Loucy (cell line): Measurements from ENCODE around the gene DSCAM.

ENCODE experiments used
- H2AFZ ChIP-seq: fragments of 200-600 bp; sonication (generic); 2 replicates; pipeline ENCODE4 v1.6.0; 2016; ENCODE audit warnings: antibody characterized with exemption, mild to moderate bottlenecking, low read length, moderate library complexity
- H3F3A ChIP-seq: fragments of 200-600 bp; 2 replicates; pipeline ENCODE4 v1.6.0; 2016; ENCODE audit warnings: antibody characterized with exemption, low read depth, mild to moderate bottlenecking
- H3K27me3 ChIP-seq: fragments of 200-600 bp; sonication (generic); 2 replicates; pipeline ENCODE4 v1.6.1; 2014; ENCODE audit warnings: low read length, mild to moderate bottlenecking; ENCODE audit not compliant: insufficient read depth, poor library complexity, severe bottlenecking
- H3K36me3 ChIP-seq: fragments of 200-600 bp; sonication (generic); 2 replicates; pipeline ENCODE4 v1.6.1; 2016; ENCODE audit warnings: low read length; ENCODE audit not compliant: insufficient read depth
- H3K4me1 ChIP-seq: fragments of 200-600 bp; sonication (generic); 2 replicates; pipeline ENCODE4 v1.5.1; 2014; ENCODE audit warnings: low read length, mild to moderate bottlenecking; ENCODE audit not compliant: insufficient read depth, poor library complexity, severe bottlenecking
- H3K4me2 ChIP-seq: fragments of 200-600 bp; sonication (generic); 2 replicates; pipeline ENCODE4 v1.6.0; 2014; ENCODE audit warnings: antibody characterized with exemption, low read length, low read depth, mild to moderate bottlenecking; ENCODE audit not compliant: poor library complexity, severe bottlenecking
- H3K4me3 ChIP-seq: fragments of 200-600 bp; sonication (generic); 2 replicates; pipeline ENCODE4 v1.5.1; 2014; ENCODE audit warnings: low read length, mild to moderate bottlenecking, mixed read lengths; ENCODE audit not compliant: poor library complexity, severe bottlenecking
- H3K79me2 ChIP-seq: fragments of 200-600 bp; sonication (generic); 2 replicates; pipeline ENCODE4 v1.6.1; 2014; ENCODE audit warnings: low read length; ENCODE audit not compliant: insufficient read depth
- H3K9ac ChIP-seq: fragments of 200-600 bp; sonication (generic); 2 replicates; pipeline ENCODE4 v1.6.0; 2014; ENCODE audit warnings: mild to moderate bottlenecking, low read depth, low read length, moderate library complexity; ENCODE audit not compliant: poor library complexity, severe bottlenecking
- H3K9me2 ChIP-seq: fragments of 200-600 bp; sonication (generic); replicated peaks from 2 replicates; pipeline ENCODE4 v1.6.1; 2016; ENCODE audit warnings: low read depth, low read length, mixed read lengths
- H3K9me3 ChIP-seq: fragments of 200-600 bp; sonication (generic); 2 replicates; pipeline ENCODE4 v1.6.1; 2014; ENCODE audit warnings: mild to moderate bottlenecking, antibody characterized with exemption, low read length, low read depth; ENCODE audit not compliant: insufficient read depth
- H4K20me1 ChIP-seq: fragments of 200-600 bp; sonication (generic); 2 replicates; pipeline ENCODE4 v1.6.0; 2014; ENCODE audit warnings: antibody characterized with exemption, low read length, mild to moderate bottlenecking; ENCODE audit not compliant: insufficient read depth, poor library complexity, severe bottlenecking
- CTCF ChIP-seq: fragments of 200-600 bp; sonication (generic); conservative IDR thresholded peaks from 2 replicates; pipeline ENCODE4 v1.5.1; 2014; ENCODE audit warnings: mild to moderate bottlenecking, antibody characterized with exemption, low read length
- EZH2phosphoT487 ChIP-seq: fragments of 200-600 bp; IDR thresholded peaks from 2 replicates; pipeline ENCODE4 v1.6.1; 2018; ENCODE audit warnings: antibody characterized with exemption, mild to moderate bottlenecking, moderate library complexity, borderline replicate concordance

DSCAM gene

GRCh38 chr21:40422896-40423635, 423.9 kb downstream of the DSCAM start:
- no peaks in the 10 kb centered on the region for H3K27me3 ChIP-seq
- no peaks in the 10 kb centered on the region for H4K20me1 ChIP-seq
- H3K79me2 ChIP-seq: no peaks in the 10 kb centered on the region
- no peak overlapping the region for H2AFZ ChIP-seq
- H3F3A ChIP-seq: no peaks in the 10 kb centered on the region
- H3K9ac ChIP-seq: no peak overlapping the region
- no peak overlapping the region for H3K4me2 ChIP-seq
- no peaks in the 10 kb centered on the region for H3K36me3 ChIP-seq
- no peak overlapping the region for H3K4me3 ChIP-seq
- H3K9me3 ChIP-seq: 0 out of 2 replicates have a peak, but pooled peaks cover 3% of the 10 kb centered on the region
- H3K4me1 ChIP-seq: no peaks in the 10 kb centered on the region
- H3K9me2 ChIP-seq: no peaks in the 10 kb centered on the region
- TF ChIP-seq EZH2phosphoT487: no peak
- TF ChIP-seq CTCF: no peak

GRCh38 chr21:40421121-40421520, 425.8 kb downstream of the DSCAM start:
- Histone ChIP-seq H3K9me3 (0 out of 2 replicates have a peak, but pooled peaks cover 3% of the 10 kb centered on the region), H3K36me3 (no peaks in the 10 kb centered on the region), H3K27me3 (no peaks in the 10 kb centered on the region), H2AFZ (no peak overlapping the region), H3K9ac (no peak overlapping the region), H3K4me1 (no peaks in the 10 kb centered on the region), H3K9me2 (no peaks in the 10 kb centered on the region), H4K20me1 (no peaks in the 10 kb centered on the region), H3K4me2 (no peak overlapping the region), H3K4me3 (no peak overlapping the region), H3F3A (no peaks in the 10 kb centered on the region), H3K79me2 (no peaks in the 10 kb centered on the region)
- TF ChIP-seq CTCF (no peak), EZH2phosphoT487 (no peak)

- Histone ChIP-seq H3K9ac (no peak overlapping the region), H3K79me2 (no peaks in the 10 kb centered on the region), H4K20me1 (no peaks in the 10 kb centered on the region), H3K9me3 (0 out of 2 replicates have a peak, but pooled peaks cover 3% of the 10 kb centered on the region), H3K4me2 (no peak overlapping the region), H3K27me3 (no peaks in the 10 kb centered on the region), H2AFZ (no peak overlapping the region), H3K36me3 (no peaks in the 10 kb centered on the region), H3F3A (no peaks in the 10 kb centered on the region), H3K4me1 (no peaks in the 10 kb centered on the region), H3K9me2 (no peaks in the 10 kb centered on the region), H3K4me3 (no peak overlapping the region)
- no peak for TF ChIP-seq EZH2phosphoT487
- no peak for TF ChIP-seq CTCF
Observed at GRCh38 chr21:40416572-40416971, 430.4 kb downstream of the DSCAM start.
